ENCODE results near the gene LMO3. TPM values are rescaled to one million over a fixed set of nuclear protein-coding genes. Genes with fewer than 3 reads are reported as not detected.

The LMO3 gene
- total and polyA plus RNA-seq, 2 of the 4 experiments (the other 2 are of a cell fraction) = 0.54 to 0.84 TPM

DNA sequence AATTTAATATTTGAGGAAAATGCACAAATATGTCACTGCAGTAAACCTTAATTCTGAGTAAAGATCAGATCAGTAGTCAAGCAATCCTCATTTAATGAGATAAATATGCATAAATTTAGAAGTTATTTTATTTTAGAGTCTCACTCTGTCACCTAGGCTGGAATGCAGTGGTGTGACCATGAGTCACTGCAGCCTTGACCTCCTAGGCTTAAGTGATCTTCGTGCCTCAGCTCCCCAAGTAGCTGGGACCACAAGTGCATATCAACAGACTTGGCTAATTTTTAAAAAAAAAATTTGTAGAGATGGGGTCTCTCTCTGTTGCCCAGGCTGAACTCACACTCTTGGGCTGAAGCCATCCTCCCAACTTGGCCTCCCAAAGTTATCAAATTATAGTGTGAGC, 41.3 kb downstream of the LMO3 start:
- intact Hi-C loops (cut with micrococcal nuclease) = no loop called here
- in situ Hi-C loops (cut with MboI; ENCODE audit: low sequenced_read_pairs) = no loop called here
- WGBS, 2 experiments (ENCODE audit: extremely low coverage in 2 of 2, insufficient read length in 1 of 2) = 40% methylated on average over 1 of the region's 1 CpG; no CpG with 5 or more reads in 1 of the 2 experiments

More for the DNA sequence above, 41.3 kb downstream of the LMO3 start:
- no peaks in the 10 kb centered on the region for H4K20me1 ChIP-seq (ENCODE audit: insufficient read depth, low read length)
- H2BK120ac ChIP-seq (ENCODE audit: low read depth, low read length) = no peak overlapping the region
- TF ChIP-seq BHLHE40 (IDR thresholded peaks at IDR 0.05; ENCODE audit: low read depth, low read length) (no peak), MXI1 (IDR thresholded peaks at IDR 0.05; ENCODE audit: borderline replicate concordance, low read depth, low read length) (no peak), CEBPB (IDR thresholded peaks at IDR 0.05; ENCODE audit: low read depth, low read length) (no peak), CTCF (conservative IDR thresholded peaks at IDR 0.05; ENCODE audit: low read depth, low read length) (no peak), RAD21 (IDR thresholded peaks at IDR 0.05; ENCODE audit: low read length) (no peak), RFX5 (IDR thresholded peaks at IDR 0.05; ENCODE audit: low read depth, low read length) (no peak), FOS (IDR thresholded peaks at IDR 0.05; ENCODE audit: low read depth, low read length) (no peak), POLR2A (IDR thresholded peaks at IDR 0.05; ENCODE audit: low read depth, low read length) (no peak), ELK1 (IDR thresholded peaks at IDR 0.05; ENCODE audit: borderline replicate concordance, low read depth, low read length) (no peak), SMC3 (IDR thresholded peaks at IDR 0.05; ENCODE audit: low read depth, low read length) (no peak), RCOR1 (IDR thresholded peaks at IDR 0.05; ENCODE audit: insufficient replicate concordance, low read length) (no peak), MAFK (IDR thresholded peaks at IDR 0.05; ENCODE audit: low read depth, low read length) (no peak), NFE2L2 (IDR thresholded peaks at IDR 0.05; ENCODE audit: low read depth, low read length) (no peak), CHD1 (IDR thresholded peaks at IDR 0.05; ENCODE audit: low read depth, low read length) (no peak), MAZ (IDR thresholded peaks at IDR 0.05; ENCODE audit: borderline replicate concordance, low read depth, low read length) (no peak)
- TF ChIP-seq, protein P1, sequence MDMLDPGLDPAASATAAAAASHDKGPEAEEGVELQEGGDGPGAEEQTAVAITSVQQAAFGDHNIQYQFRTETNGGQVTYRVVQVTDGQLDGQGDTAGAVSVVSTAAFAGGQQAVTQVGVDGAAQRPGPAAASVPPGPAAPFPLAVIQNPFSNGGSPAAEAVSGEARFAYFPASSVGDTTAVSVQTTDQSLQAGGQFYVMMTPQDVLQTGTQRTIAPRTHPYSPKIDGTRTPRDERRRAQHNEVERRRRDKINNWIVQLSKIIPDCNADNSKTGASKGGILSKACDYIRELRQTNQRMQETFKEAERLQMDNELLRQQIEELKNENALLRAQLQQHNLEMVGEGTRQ (IDR thresholded peaks at IDR 0.05; ENCODE audit: low read depth, low read length) = no peak
- no peak overlapping the region for H4K5ac ChIP-seq (ENCODE audit: low read depth, low read length)
- ATAC-seq (ENCODE audit: low read depth) (no peak), DNase-seq (no peak)
- dilution Hi-C loops (cut with HindIII; ENCODE audit: low sequenced_read_pairs, unreplicated experiment) = no loop called here
- no peak overlapping the region for H3K4me3 ChIP-seq (ENCODE audit: insufficient read depth, low read depth, low read length)
- CTCF ChIA-PET = interaction anchor here (1.1 kb wide), 1 partner anchor 179 kb away, joined by 3 read pairs; no protein-coding TSS in a partner anchor
- no peak overlapping the region for H3K9ac ChIP-seq (ENCODE audit: low read depth, low read length)
- POLR2A ChIA-PET (ENCODE audit: unreplicated experiment) = no interaction called here
- H2AFZ ChIP-seq (replicated peaks; ENCODE audit: low read length, poor library complexity) = no peak overlapping the region
- H3K9me1 ChIP-seq (ENCODE audit: insufficient read depth, low read length) = no peaks in the 10 kb centered on the region
- no peak overlapping the region for H3K56ac ChIP-seq (ENCODE audit: extremely low read depth, insufficient read depth, low read length)
- no peaks in the 10 kb centered on the region for H3K36me3 ChIP-seq (ENCODE audit: control insufficient read depth, insufficient read depth, low read length)
- no peak overlapping the region for H4K8ac ChIP-seq (ENCODE audit: low read depth in 2 of 2, low read length in 2 of 2)
- no peaks in the 10 kb centered on the region for H3K79me1 ChIP-seq (ENCODE audit: low read depth in 1 of 2, low read length in 2 of 2)
- no peak overlapping the region for H2BK15ac ChIP-seq (ENCODE audit: low read depth, low read length)
- no peak overlapping the region for H2BK5ac ChIP-seq (ENCODE audit: low read depth, low read length, poor library complexity, severe bottlenecking)
- no peaks in the 10 kb centered on the region for H3K27me3 ChIP-seq (ENCODE audit: control insufficient read depth, insufficient read depth, low read length)
- no peak overlapping the region for H3K4me2 ChIP-seq (ENCODE audit: low read depth, low read length)
- H3K14ac ChIP-seq (replicated peaks; ENCODE audit: low read depth, low read length) = no peak overlapping the region
- H3K9me3 ChIP-seq (ENCODE audit: control insufficient read depth, insufficient read depth, low read length) = no peaks in the 10 kb centered on the region
- no TSS peak for BruUV-seq (replicated peaks)
- no peak overlapping the region for H3K18ac ChIP-seq (ENCODE audit: low read depth, low read length)
- H3K4me1 ChIP-seq (ENCODE audit: control insufficient read depth, insufficient read depth, low read length) = no peaks in the 10 kb centered on the region
- no peak overlapping the region for H2AK9ac ChIP-seq (replicated peaks; ENCODE audit: low read depth, low read length, poor library complexity)
- H3K23ac ChIP-seq (ENCODE audit: low read depth, low read length) = no peak overlapping the region
- no peak overlapping the region for H3K27ac ChIP-seq (ENCODE audit: insufficient read depth, low read length)
- H3K4ac ChIP-seq (ENCODE audit: low read depth, low read length) = no peak overlapping the region
- no peak overlapping the region for H4K91ac ChIP-seq (ENCODE audit: insufficient read depth, low read depth, low read length)
- no peak overlapping the region for H2BK20ac ChIP-seq (ENCODE audit: low read depth, low read length)
- no peak overlapping the region for H2AK5ac ChIP-seq (ENCODE audit: low read depth, low read length)
